ENCODE data around the gene TARDBP. TPM values are rescaled to one million over a fixed set of nuclear protein-coding genes. Genes with fewer than 3 reads are reported as not detected.
"Not testable (repeated sequence)": the region's sequence is repeated elsewhere in the genome, so short reads cannot be mapped to it uniquely, and the experiment has no call there.

The TARDBP gene
- total and polyA plus RNA-seq, 5 experiments from 2014 or later = 46.6 to 211 (median 65.2) TPM

DNA sequence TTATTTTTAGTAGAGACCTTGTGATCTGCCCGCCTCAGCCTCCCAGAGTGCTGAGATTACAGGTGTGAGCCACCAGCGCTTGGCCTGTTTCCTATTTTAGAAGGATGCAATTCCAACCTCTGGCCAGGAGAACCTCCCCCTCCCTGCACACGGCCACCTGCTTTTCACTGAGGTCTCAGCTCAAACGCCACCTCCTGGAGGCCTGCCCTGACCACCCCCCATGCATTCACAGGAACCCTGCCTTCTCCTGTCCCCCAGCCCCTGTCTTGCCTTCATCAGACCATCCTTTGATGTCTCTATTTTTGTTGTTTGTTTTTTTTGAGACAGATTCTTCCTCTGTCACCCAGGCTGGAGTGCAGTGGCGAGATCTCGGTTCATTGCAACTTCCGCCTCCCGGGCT lies 45.0 kb downstream of the TARDBP start:
- Mint-ChIP-seq H3K9me3 (no peaks in the 10 kb centered on the region), H3K27ac (peak overlapping the region in 4 of 10 donors; percentile 37 to 62 (median 54)), H3K4me3 (peak overlapping the region in 6 of 10 donors; percentile 13 to 74 (median 48)), H3K4me1 (peaks cover 16 to 35% (median 25%) of the 10 kb centered on the region in 4 donors), H3K27me3 (no peaks in the 10 kb centered on the region), H3K36me3 (peaks cover 0 to 30% (median 0%) of the 10 kb centered on the region in 3 donors)
- POLR2A ChIA-PET = interaction anchor here (0.6 to 0.8 kb wide), 3 partner anchors 851 to 1644 kb away, joined by 3 to 6 read pairs (median 3); no protein-coding TSS in a partner anchor
- ATAC-seq (no peak), DNase-seq (no peak)

- H3K9me3 Mint-ChIP-seq = no peaks in the 10 kb centered on the region
- no peaks in the 10 kb centered on the region for H3K27me3 Mint-ChIP-seq
- DNase-seq = no peak
These were observed 45.6 kb downstream of the TARDBP start for GRCh38 chr1:11058026-11058425.

GRCh38 chr1:11058595-11059154 lies 46.2 kb downstream of the TARDBP start:
- no peaks in the 10 kb centered on the region for H3K9me3 Mint-ChIP-seq
- H3K36me3 Mint-ChIP-seq = peaks cover 0 to 32% (median 0%) of the 10 kb centered on the region in 3 donors
- ATAC-seq (no peak), DNase-seq (no peak)
- peak overlapping the region in 9 of 10 donors; percentile 74 to 94 (median 89) for H3K27ac Mint-ChIP-seq
- no peaks in the 10 kb centered on the region for H3K27me3 Mint-ChIP-seq
- peaks cover 17 to 41% (median 33%) of the 10 kb centered on the region in 4 donors for H3K4me1 Mint-ChIP-seq
- H3K4me3 Mint-ChIP-seq = peak overlapping the region; percentile 85 to 95 (median 93)
- POLR2A ChIA-PET = interaction anchor here (0.6 kb wide), 1 partner anchor 605 kb away, joined by 3 read pairs; the partner anchor contains the start of gene FBXO6

More at GRCh38 chr1:11058026-11058425, 45.6 kb downstream of the TARDBP start:
- POLR2A ChIA-PET = interaction anchor here (0.6 to 0.8 kb wide), 2 partner anchors 606 to 850 kb away, joined by 3 read pairs; partner anchors contain the start of gene FBXO6
- Mint-ChIP-seq H3K36me3 (peaks cover 0 to 30% (median 0%) of the 10 kb centered on the region in 3 donors), H3K4me3 (peak overlapping the region in 9 of 10 donors; percentile 42 to 94 (median 60)), H3K27ac (peak overlapping the region in 6 of 10 donors; percentile 20 to 80 (median 46)), H3K4me1 (peaks cover 14 to 37% (median 28%) of the 10 kb centered on the region in 4 donors)
- no peak for ATAC-seq

DNA sequence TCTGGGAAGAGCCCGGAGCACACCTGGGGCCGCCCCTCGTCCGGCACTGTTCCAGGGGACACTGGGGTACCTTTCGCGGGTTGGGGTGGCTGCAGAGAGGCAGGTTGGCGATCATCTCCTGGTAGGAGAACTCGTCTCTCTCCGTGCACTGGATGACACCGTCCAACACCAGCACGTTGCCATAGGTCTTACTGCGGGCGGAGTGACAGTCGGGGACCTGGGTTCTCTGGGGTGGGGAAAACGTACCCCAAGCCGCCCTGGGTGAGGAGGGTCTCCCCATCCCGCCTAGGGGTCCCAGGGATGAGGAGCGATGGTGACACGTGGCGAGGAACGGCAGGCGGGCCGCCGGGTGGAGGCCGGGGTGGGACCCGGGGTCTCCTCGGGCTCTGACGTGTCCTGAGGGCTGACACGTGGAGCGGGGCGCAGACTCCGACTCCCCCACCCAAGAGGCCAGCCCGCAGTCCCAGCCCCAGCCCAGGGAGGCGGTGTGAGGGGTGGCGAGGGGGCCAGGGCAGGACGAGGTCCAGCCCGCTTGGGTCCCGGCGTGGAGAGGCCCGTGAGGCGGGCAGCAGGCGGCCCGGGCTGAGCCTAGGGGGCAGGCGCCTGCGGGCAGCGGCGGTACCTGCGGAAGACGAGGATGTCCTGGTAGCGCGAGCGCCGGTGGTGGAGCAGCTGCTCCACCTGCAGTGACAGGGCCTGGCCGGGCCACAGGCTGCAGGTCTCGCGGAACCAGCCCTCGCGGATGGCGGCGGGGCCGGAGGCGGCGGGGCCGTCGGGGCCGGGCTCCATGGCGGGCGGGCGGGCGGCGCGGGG lies 46.9 kb downstream of the TARDBP start:
- peak overlapping the region; percentile 85 to 95 (median 93) for H3K4me3 Mint-ChIP-seq
- no peaks in the 10 kb centered on the region for H3K27me3 Mint-ChIP-seq
- peak overlapping the region; percentile 57 to 94 (median 88) for H3K27ac Mint-ChIP-seq
- DNase-seq = peak in 1 of 10 donors; percentile 6
- H3K36me3 Mint-ChIP-seq = peaks cover 0 to 29% (median 0%) of the 10 kb centered on the region in 3 donors
- peaks cover 16 to 41% (median 33%) of the 10 kb centered on the region in 4 donors for H3K4me1 Mint-ChIP-seq
- POLR2A ChIA-PET = interaction anchor here (0.5 to 3.0 kb wide), 10 partner anchors 23 to 754 kb away, joined by 3 to 29 read pairs (median 4); partner anchors contain the start of genes EXOSC10, FBXO44, MTOR and TARDBP
- ATAC-seq = peak in 1 of 2 donors; percentile 29
- H3K9me3 Mint-ChIP-seq = no peaks in the 10 kb centered on the region

- ATAC-seq (peak; percentile 92 to 93), DNase-seq (peak; percentile 84 to 96 (median 89))
- Mint-ChIP-seq H3K4me3 (peak within 1 kb of the TSS; percentile 90 to 95 (median 94)), H3K27ac (peak within 1 kb of the TSS; percentile 89 to 97 (median 94)), H3K4me1 (peaks cover 15 to 41% (median 33%) of the 10 kb centered on the region in 4 donors), H3K9me3 (no peaks in the 10 kb centered on the region), H3K27me3 (no peaks in the 10 kb centered on the region), H3K36me3 (peaks cover 0 to 26% (median 4%) of the 10 kb centered on the region in 3 donors)
- POLR2A ChIA-PET = interaction anchor here (0.5 to 3.0 kb wide), 16 partner anchors 8 to 754 kb away, joined by 3 to 29 read pairs (median 4); partner anchors contain the start of genes EXOSC10, FBXO44, MTOR and TARDBP
These were observed 47.7 kb downstream of the TARDBP start, which contains the start of gene SRM for GRCh38 chr1:11059968-11060830. SRM (minus strand) TSS chr1:11060018; CDS start chr1:11059943, 75 bp downstream.

DNA sequence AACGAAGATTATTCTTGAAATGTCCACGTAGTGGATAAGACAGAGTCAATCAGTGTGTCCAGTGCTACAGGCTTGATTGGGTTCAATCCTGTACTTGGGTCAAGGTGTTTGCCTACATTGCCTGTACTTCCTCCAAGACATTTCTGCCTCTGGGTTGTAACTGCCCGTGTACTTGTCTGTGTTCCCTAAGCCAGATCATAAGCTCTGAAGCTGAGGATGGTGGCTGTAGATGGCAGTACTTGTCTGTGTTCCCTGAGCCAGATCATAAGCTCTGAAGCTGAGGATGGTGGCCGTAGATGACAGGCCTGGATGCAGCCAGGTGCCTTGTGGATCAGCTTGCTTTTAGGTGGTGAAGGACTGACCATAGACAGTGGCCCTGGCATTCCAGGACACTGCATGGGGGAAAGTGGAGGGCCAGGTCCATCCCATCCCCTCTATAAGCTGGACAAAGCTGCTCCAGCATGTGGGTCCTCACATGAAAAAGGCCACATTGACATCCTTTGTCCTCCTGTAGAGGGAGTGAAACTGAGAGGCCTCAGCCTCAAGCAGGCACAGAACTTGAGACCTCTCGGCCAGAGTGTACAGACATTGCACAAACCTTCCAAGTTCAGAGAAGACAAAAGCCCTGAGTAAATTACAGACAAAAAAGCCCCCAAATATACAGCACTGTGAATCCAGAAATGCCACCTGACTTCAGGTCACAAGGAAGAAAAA lies 49.4 kb downstream of the TARDBP start:
- H3K4me1 Mint-ChIP-seq = peaks cover 15 to 41% (median 33%) of the 10 kb centered on the region in 4 donors
- peak overlapping the region in 9 of 10 donors; percentile 32 to 94 (median 93) for H3K4me3 Mint-ChIP-seq
- no peaks in the 10 kb centered on the region for H3K9me3 Mint-ChIP-seq
- ATAC-seq (no peak), DNase-seq (no peak)
- no peaks in the 10 kb centered on the region for H3K27me3 Mint-ChIP-seq
- H3K36me3 Mint-ChIP-seq = peaks cover 0 to 34% (median 18%) of the 10 kb centered on the region in 3 donors
- peak overlapping the region in 9 of 10 donors; percentile 79 to 97 (median 93) for H3K27ac Mint-ChIP-seq
- POLR2A ChIA-PET = interaction anchor here (0.5 to 3.0 kb wide), 11 partner anchors 8 to 848 kb away, joined by 3 to 29 read pairs (median 7); partner anchors contain the start of genes EXOSC10 and TARDBP

- Mint-ChIP-seq H3K27me3 (no peaks in the 10 kb centered on the region), H3K4me1 (peaks cover 15 to 40% (median 32%) of the 10 kb centered on the region in 4 donors), H3K4me3 (peak overlapping the region in 3 of 10 donors; percentile 36 to 57 (median 46)), H3K9me3 (no peaks in the 10 kb centered on the region), H3K27ac (peak overlapping the region; percentile 34 to 94 (median 84)), H3K36me3 (peaks cover 0 to 30% (median 18%) of the 10 kb centered on the region in 3 donors)
- ATAC-seq (no peak), DNase-seq (no peak)
- POLR2A ChIA-PET = interaction anchor here (0.7 kb wide), 2 partner anchors 45 to 739 kb away, joined by 3 to 4 read pairs; no protein-coding TSS in a partner anchor
These were observed 50.5 kb downstream of the TARDBP start for GRCh38 chr1:11062965-11063401.

DNA sequence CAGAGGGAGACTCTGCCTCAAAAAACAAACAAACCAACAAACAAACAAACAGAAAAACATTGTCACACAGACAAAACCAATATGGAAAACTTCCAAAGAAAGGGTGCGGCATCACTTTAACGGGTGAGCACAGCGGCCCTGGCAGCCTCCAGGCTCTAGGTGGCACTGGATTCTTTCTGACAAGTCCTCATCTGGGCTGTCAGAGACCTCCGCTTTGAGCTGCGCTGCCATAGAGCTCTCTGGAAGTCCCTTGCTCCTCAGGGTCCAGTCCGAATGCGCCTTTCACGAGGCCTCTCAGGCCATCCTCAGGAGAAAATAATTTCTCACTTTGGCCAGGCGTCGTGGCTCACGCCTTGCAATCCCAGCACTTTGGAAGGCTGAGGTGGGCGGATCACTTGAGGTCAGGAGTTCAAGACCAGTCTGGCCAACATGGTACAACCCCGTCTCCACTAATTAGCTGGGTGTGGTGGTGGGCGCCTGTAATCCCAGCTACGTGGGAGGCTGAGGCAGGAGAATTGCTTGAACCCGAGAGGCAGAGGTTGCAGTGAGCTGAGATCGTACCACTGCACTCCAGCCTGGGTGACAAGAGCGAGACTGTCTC lies 51.6 kb downstream of the TARDBP start:
- H3K4me1 Mint-ChIP-seq = peaks cover 11 to 34% (median 25%) of the 10 kb centered on the region in 4 donors
- H3K4me3 Mint-ChIP-seq, H3K9me3 Mint-ChIP-seq, H3K27me3 Mint-ChIP-seq, ATAC-seq, POLR2A ChIA-PET: not testable (repeated sequence)
- peak overlapping the region in 4 of 10 donors; percentile 18 to 94 (median 84) for H3K27ac Mint-ChIP-seq
- peaks cover 0 to 36% (median 20%) of the 10 kb centered on the region in 3 donors for H3K36me3 Mint-ChIP-seq
- DNase-seq = peak in 1 of 10 donors; percentile 13

DNA sequence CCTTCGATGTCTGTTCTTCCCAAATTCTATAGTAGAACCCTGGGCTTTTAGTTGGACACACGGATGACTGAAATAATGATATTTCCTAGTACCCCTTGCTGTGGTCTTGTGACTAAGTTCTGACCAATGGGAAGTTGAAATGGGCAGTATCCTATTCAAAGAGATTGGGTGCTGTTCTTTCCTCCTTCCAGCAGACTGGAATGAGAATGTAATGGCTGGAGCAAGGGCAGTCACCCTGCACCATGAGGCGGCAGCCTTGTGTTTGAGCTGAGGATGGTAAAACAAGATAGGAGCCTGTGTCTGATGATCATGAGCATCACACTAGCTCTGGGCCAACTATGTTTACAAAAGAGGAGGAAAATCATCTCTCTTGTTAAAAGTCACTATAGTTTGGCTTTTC lies 52.5 kb downstream of the TARDBP start:
- POLR2A ChIA-PET = no interaction called here
- no peaks in the 10 kb centered on the region for H3K27me3 Mint-ChIP-seq
- ATAC-seq (no peak), DNase-seq (no peak)
- peaks cover 11 to 31% (median 23%) of the 10 kb centered on the region in 4 donors for H3K4me1 Mint-ChIP-seq
- H3K27ac Mint-ChIP-seq = peak overlapping the region in 3 of 10 donors; percentile 4 to 68 (median 27)
- no peaks in the 10 kb centered on the region for H3K9me3 Mint-ChIP-seq
- no peak overlapping the region for H3K4me3 Mint-ChIP-seq
- peaks cover 0 to 46% (median 26%) of the 10 kb centered on the region in 3 donors for H3K36me3 Mint-ChIP-seq

DNA sequence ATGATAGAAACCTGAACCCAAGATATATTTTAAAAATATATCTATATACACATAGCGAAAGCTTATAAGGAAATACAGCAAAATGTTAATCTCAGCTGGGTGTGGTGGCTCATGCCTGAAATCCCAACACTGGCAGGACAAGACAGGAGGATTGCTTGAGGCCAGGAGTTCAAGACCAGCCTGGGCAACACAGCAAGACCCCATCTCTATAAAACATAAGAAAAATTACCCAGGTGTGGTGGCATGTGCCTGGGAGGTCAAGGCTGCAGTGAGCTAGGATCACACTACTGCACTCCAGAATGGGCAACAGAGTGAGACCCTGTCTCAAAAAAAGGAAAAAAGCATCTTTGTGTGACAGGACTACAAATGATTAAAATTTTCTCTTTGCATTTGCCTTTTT lies 53.3 kb downstream of the TARDBP start:
- peak overlapping the region in 1 of 10 donors; percentile 40 for H3K27ac Mint-ChIP-seq
- POLR2A ChIA-PET = no interaction called here
- no peak for DNase-seq
- H3K27me3 Mint-ChIP-seq = no peaks in the 10 kb centered on the region
- peaks cover 9 to 25% (median 18%) of the 10 kb centered on the region in 4 donors for H3K4me1 Mint-ChIP-seq
- H3K9me3 Mint-ChIP-seq = no peaks in the 10 kb centered on the region
- H3K36me3 Mint-ChIP-seq = peaks cover 0 to 53% (median 26%) of the 10 kb centered on the region in 3 donors
- no peak overlapping the region for H3K4me3 Mint-ChIP-seq
- ATAC-seq = no peak
